Panc1 (cell line): ENCODE results near the gene PAQR9. TPM values are rescaled to one million over a fixed set of nuclear protein-coding genes. Genes with fewer than 3 reads are reported as not detected.

Source experiments
- ATAC-seq: fragments of 200-7000 bp; cut with Tn5 transposase; 2 replicates; pipeline ENCODE4 v1.9.1; 2020; ENCODE audit warnings: mild to moderate bottlenecking, moderate library complexity
- BruUV-seq: library from RNA; stranded (reverse); fragments of 400-500 nt; replicated peaks from 2 replicates; lab custom pipeline; 2021; lab: Mats Ljungman, UMichigan
- CTCF ChIA-PET: fragments of 300-600 bp; sonication (Branson Sonifier 250); formaldehyde crosslinking; loops from one replicate; lab custom pipeline; 2022; ENCODE audit warnings: antibody characterized with exemption; lab: Charles Lee
- POLR2A ChIA-PET: fragments of 300-600 bp; sonication (Branson Sonifier 250); formaldehyde crosslinking; loops from one replicate; lab custom pipeline; 2022; ENCODE audit warnings: antibody characterized with exemption; lab: Charles Lee
- DNase-seq: peaks from one replicate; pipeline ENCODE4 v3.0.0-alpha.2; 2010; ENCODE audit warnings: low read depth, low spot score
- H3K27ac ChIP-seq: 2 replicates; pipeline ENCODE4 v1.5.1; 2011; ENCODE audit warnings: mild to moderate bottlenecking, low read length, inconsistent platforms
- H3K27me3 ChIP-seq: fragments of 200-500 bp; sonication (Bioruptor generic); 2 replicates; pipeline ENCODE4 v1.6.0; 2014; ENCODE audit warnings: low read length, inconsistent platforms; ENCODE audit not compliant: control insufficient read depth, insufficient read depth
- H3K36me3 ChIP-seq: fragments of 200-500 bp; sonication (Bioruptor generic); 2 replicates; pipeline ENCODE4 v1.5.1; 2014; ENCODE audit warnings: inconsistent platforms, mild to moderate bottlenecking, low read length, moderate library complexity; ENCODE audit not compliant: control insufficient read depth, insufficient read depth
- H3K4me1 ChIP-seq: 2 replicates; pipeline ENCODE4 v1.5.1; 2011; ENCODE audit warnings: inconsistent platforms, mild to moderate bottlenecking, low read length, moderate library complexity; ENCODE audit not compliant: control insufficient read depth, insufficient read depth
- H3K4me3 ChIP-seq, 2 experiments: 2 replicates each; pipeline ENCODE4 v1.5.1; 2011 to 2012; ENCODE audit warnings: low read depth in 2 of 2, low read length in 2 of 2, mild to moderate bottlenecking in 2 of 2, inconsistent platforms in 1 of 2, moderate library complexity in 1 of 2
- H3K9me3 ChIP-seq: fragments of 200-500 bp; sonication (Bioruptor generic); 2 replicates; pipeline ENCODE4 v1.5.1; 2014; ENCODE audit warnings: low read depth, mild to moderate bottlenecking, inconsistent platforms, low read length, moderate library complexity; ENCODE audit not compliant: control insufficient read depth, insufficient read depth
- POLR2AphosphoS5 ChIP-seq: IDR thresholded peaks from 2 replicates; pipeline ENCODE4 v1.6.1; 2012; ENCODE audit warnings: mild to moderate bottlenecking, low read depth, low read length, moderate library complexity
- REST ChIP-seq, 2 experiments: IDR thresholded peaks; 2 replicates each; pipeline ENCODE4 v1.6.1; 2011 to 2012; ENCODE audit warnings: low read depth in 2 of 2, control low read depth in 1 of 2, low read length in 1 of 2, mild to moderate bottlenecking in 1 of 2, moderate library complexity in 1 of 2; ENCODE audit not compliant: insufficient read depth in 1 of 2
- SIN3A ChIP-seq: IDR thresholded peaks from 2 replicates; pipeline ENCODE4 v1.6.1; 2012; ENCODE audit warnings: low read depth, mild to moderate bottlenecking, low read length, moderate library complexity, borderline replicate concordance; ENCODE audit not compliant: insufficient read depth
- TCF7L2 ChIP-seq: IDR thresholded peaks from 2 replicates; pipeline ENCODE4 v1.6.1; 2011; ENCODE audit warnings: mild to moderate bottlenecking, low read depth, low read length, inconsistent platforms
- in situ Hi-C: cut with HindIII; loops from 2 replicates; pipeline ENCODE4 v1.10.0; 2016; ENCODE audit warnings: low sequenced_read_pairs, low pct_unique_long_range_greater_than_20kb
- intact Hi-C: fragments of 100-400 bp; cut with micrococcal nuclease; formaldehyde crosslinking; loops from one replicate; pipeline ENCODE4 v1.10.0; 2022; ENCODE audit not compliant: unreplicated experiment
- total RNA-seq: library from RNA; stranded (reverse); gene quantifications from one replicate; pipeline ENCODE4 v1.2.1, GENCODE V29; 2021; ENCODE audit not compliant: unreplicated experiment
- TF ChIP-seq, protein P1 (sequence below): fragments of 450-650 bp; IDR thresholded peaks from 2 replicates; pipeline ENCODE4 v1.5.1; 2017; ENCODE audit warnings: mild to moderate bottlenecking

The PAQR9 gene
- total RNA-seq, 1 experiment from 2014 or later: 0.36 TPM

- CTCF ChIA-PET: no interaction called here
- in situ Hi-C loops: no loop called here
- Histone ChIP-seq H3K27me3 (peaks cover 3% of the 10 kb centered on the region; the same call in 1 of the 2 replicates), H3K4me1 (no peaks in the 10 kb centered on the region), H3K9me3 (no peaks in the 10 kb centered on the region), H3K4me3 (no peak overlapping the region), H3K36me3 (no peaks in the 10 kb centered on the region), H3K27ac (no peak overlapping the region)
- BruUV-seq: no TSS peak
- TF ChIP-seq SIN3A (no peak), REST (IDR thresholded peaks at IDR 0.05; ENCODE audit: insufficient read depth in 1 of 2, low read depth in 2 of 2, low read length in 1 of 2) (no peak), POLR2AphosphoS5 (no peak), TCF7L2 (no peak)
- TF ChIP-seq, protein P1, sequence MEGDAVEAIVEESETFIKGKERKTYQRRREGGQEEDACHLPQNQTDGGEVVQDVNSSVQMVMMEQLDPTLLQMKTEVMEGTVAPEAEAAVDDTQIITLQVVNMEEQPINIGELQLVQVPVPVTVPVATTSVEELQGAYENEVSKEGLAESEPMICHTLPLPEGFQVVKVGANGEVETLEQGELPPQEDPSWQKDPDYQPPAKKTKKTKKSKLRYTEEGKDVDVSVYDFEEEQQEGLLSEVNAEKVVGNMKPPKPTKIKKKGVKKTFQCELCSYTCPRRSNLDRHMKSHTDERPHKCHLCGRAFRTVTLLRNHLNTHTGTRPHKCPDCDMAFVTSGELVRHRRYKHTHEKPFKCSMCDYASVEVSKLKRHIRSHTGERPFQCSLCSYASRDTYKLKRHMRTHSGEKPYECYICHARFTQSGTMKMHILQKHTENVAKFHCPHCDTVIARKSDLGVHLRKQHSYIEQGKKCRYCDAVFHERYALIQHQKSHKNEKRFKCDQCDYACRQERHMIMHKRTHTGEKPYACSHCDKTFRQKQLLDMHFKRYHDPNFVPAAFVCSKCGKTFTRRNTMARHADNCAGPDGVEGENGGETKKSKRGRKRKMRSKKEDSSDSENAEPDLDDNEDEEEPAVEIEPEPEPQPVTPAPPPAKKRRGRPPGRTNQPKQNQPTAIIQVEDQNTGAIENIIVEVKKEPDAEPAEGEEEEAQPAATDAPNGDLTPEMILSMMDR: no peak
- no peak for ATAC-seq
- no peak for DNase-seq
- intact Hi-C loops: no loop called here
- POLR2A ChIA-PET: no interaction called here
These were observed 2.1 kb upstream of the PAQR9 start for GRCh38 chr3:142965581-142965980.

DNA sequence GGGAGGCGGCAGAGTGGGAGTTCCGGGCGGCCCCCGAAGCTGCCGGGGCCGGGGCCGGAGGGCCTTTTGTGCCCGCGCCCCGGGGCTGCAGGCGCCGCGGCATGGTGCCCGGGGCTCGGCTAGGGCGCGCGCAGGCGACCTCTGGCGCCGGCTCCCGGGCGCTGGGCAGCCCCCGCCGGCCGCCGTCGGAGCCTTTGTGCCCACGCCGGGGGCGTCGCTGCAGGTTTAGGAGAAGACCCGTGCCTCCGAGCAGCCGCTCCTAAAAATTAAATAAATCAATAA is 299 bp downstream of the PAQR9 start:
- Histone ChIP-seq H3K27me3 (peaks cover 13% of the 10 kb centered on the region), H3K36me3 (no peaks in the 10 kb centered on the region), H3K4me3 (peak overlapping the region; percentile 41 to 52), H3K27ac (no peak overlapping the region), H3K9me3 (no peaks in the 10 kb centered on the region), H3K4me1 (peaks cover 4% of the 10 kb centered on the region; the same call in 1 of the 2 replicates)
- no TSS peak for BruUV-seq
- TF ChIP-seq SIN3A: no peak
- TF ChIP-seq, protein P1: peak; percentile 61
- no peak for TF ChIP-seq TCF7L2
- ChIA-PET POLR2A (no interaction called here), CTCF (no interaction called here)
- DNase-seq (no peak), ATAC-seq (peak; percentile 83)
- intact Hi-C loops (no loop called here), in situ Hi-C loops (no loop called here)
